ENCODE results near the gene OLFML1. TPM values are rescaled to one million over a fixed set of nuclear protein-coding genes. Genes with fewer than 3 reads are reported as not detected.

OLFML1 gene
- total RNA-seq, 4 donors from 2014 or later: 3.4 to 10.2 (median 7.6) TPM

- no peak for TF ChIP-seq POLR2AphosphoS5 (IDR thresholded peaks at IDR 0.05)
- TF ChIP-seq EP300 (IDR thresholded peaks at IDR 0.05): no peak
- TF ChIP-seq CTCF (IDR thresholded peaks at IDR 0.05): no peak
- TF ChIP-seq POLR2A (IDR thresholded peaks at IDR 0.05): no peak
- Histone ChIP-seq H3K27ac (no peak overlapping the region), H3K9me3 (no peaks in the 10 kb centered on the region), H3K4me1 (peaks cover 0 to 3% (median 0%) of the 10 kb centered on the region in 3 donors), H3K4me3 (no peak overlapping the region), H3K36me3 (no peaks in the 10 kb centered on the region), H3K27me3 (no peaks in the 10 kb centered on the region)
- 88 to 100% methylated on average over 1 of the region's 1 CpG for WGBS, 2 donors (ENCODE audit: low coverage in 1 of 2)
- no peak for ATAC-seq
Measured at GRCh38 chr11:7543302-7543701, 58.0 kb downstream of the OLFML1 start.

DNA sequence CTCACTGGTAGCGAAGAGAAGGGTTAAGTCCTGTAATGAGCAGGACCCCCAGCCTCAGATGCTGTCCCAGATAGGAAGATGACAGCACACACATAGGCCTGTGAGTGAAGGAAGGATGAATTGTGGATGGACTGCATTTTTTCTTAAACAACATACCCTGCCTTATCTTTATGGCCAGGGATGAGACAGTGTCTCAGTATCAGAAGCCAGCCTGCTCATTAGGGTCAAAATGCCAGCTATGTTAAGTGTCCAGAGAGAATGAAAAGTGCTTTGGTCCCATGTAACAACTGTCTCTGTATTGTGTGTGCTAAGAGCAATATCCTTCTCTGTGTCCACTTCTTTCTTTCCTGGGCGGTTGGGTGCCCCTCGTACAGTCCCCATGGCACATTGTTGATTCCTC is 58.7 kb downstream of the OLFML1 start:
- Histone ChIP-seq H3K27ac (no peak overlapping the region), H3K4me3 (no peak overlapping the region), H3K4me1 (no peaks in the 10 kb centered on the region), H3K9me3 (no peaks in the 10 kb centered on the region), H3K36me3 (no peaks in the 10 kb centered on the region), H3K27me3 (no peaks in the 10 kb centered on the region)
- ATAC-seq: no peak
- 86 to 90% methylated on average over 2 to 3 of the region's 3 CpGs for WGBS, 2 donors (ENCODE audit: low coverage in 1 of 2)
- TF ChIP-seq EP300 (IDR thresholded peaks at IDR 0.05) (no peak), POLR2AphosphoS5 (IDR thresholded peaks at IDR 0.05) (no peak), CTCF (IDR thresholded peaks at IDR 0.05) (no peak), POLR2A (IDR thresholded peaks at IDR 0.05) (no peak)

DNA sequence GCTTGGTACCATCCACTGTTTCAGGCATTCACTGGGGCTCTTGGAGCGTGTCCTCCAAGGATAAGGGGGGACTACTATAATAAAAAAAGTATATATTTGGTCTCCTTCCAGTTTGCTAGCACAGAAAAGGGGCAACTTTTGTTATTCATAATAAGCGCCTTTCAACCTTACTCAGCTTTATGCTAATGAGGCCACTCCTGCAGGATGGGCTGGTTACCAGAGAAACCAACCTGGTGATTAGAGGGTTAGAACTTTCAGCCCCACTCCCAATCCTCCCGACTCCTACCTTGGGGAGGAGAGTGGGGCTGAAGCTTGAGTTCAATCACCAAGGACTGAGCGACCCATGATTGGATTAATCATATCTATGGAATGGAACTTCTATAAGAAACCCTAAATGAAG is 60.3 kb downstream of the OLFML1 start:
- Histone ChIP-seq H3K4me3 (no peak overlapping the region), H3K27ac (no peak overlapping the region), H3K4me1 (no peaks in the 10 kb centered on the region), H3K36me3 (no peaks in the 10 kb centered on the region), H3K27me3 (no peaks in the 10 kb centered on the region), H3K9me3 (no peaks in the 10 kb centered on the region)
- TF ChIP-seq EP300 (IDR thresholded peaks at IDR 0.05): no peak
- TF ChIP-seq POLR2A (IDR thresholded peaks at IDR 0.05): no peak
- no peak for TF ChIP-seq CTCF (IDR thresholded peaks at IDR 0.05)
- TF ChIP-seq POLR2AphosphoS5 (IDR thresholded peaks at IDR 0.05): no peak
- 89 to 94% methylated on average over 3 to 4 of the region's 4 CpGs for WGBS, 2 donors (ENCODE audit: low coverage in 1 of 2)
- no peak for ATAC-seq

DNA sequence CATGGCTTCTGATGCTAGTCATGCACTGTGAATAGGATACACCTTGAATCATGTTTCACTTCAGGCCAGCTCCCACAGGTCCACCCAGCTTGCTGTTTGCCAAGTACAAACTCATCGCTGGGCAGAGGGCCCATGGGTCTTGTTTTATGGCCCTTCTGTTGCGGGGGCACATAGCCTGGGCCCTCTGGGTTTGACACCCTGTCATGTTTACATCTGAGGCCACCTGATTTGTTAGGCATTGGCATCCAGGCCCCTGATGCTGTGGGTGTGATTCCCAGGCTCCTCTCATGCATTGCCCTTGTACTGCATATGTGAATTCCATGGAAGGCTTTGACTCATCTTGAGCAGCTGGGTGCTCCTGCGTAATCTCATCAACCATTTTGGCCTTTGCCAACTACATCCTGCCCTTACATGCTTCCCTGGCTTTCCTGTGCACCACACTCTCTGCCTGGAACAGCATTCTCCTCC is 61.1 kb downstream of the OLFML1 start:
- Histone ChIP-seq H3K27ac (no peak overlapping the region), H3K4me1 (no peaks in the 10 kb centered on the region), H3K4me3 (no peak overlapping the region), H3K9me3 (no peaks in the 10 kb centered on the region), H3K36me3 (no peaks in the 10 kb centered on the region), H3K27me3 (no peaks in the 10 kb centered on the region)
- TF ChIP-seq EP300 (IDR thresholded peaks at IDR 0.05): no peak
- no peak for ATAC-seq
- 88 to 97% methylated on average over 1 to 3 of the region's 3 CpGs for WGBS, 2 donors (ENCODE audit: low coverage in 1 of 2)

DNA sequence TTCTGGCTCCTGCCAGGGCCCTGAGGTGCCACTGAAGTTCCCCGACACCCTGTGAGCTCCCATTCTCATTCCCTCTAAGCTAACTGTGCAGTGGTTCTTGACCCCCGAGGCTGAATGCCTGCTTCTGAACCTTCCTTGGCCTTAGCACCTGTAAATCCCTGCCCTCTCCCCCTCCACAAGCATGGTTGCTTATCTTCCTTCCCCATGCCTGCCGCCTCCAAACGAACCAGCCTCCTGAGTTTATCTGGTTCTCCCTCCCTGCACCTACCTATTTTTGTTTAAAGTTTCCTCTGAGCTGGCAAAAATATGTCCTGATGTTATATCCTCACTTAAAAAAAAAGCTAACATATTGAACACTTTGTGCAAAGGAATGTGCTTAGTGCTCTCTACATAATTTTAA is 62.4 kb downstream of the OLFML1 start:
- 73 to 74% methylated on average over 4 of the region's 4 CpGs for WGBS, 2 donors (ENCODE audit: low coverage in 1 of 2)
- Histone ChIP-seq H3K27me3 (no peaks in the 10 kb centered on the region), H3K27ac (no peak overlapping the region), H3K4me1 (no peaks in the 10 kb centered on the region), H3K4me3 (no peak overlapping the region), H3K9me3 (no peaks in the 10 kb centered on the region), H3K36me3 (no peaks in the 10 kb centered on the region)
- TF ChIP-seq CTCF (IDR thresholded peaks at IDR 0.05): no peak
- no peak for TF ChIP-seq POLR2AphosphoS5 (IDR thresholded peaks at IDR 0.05)
- no peak for TF ChIP-seq POLR2A (IDR thresholded peaks at IDR 0.05)
- TF ChIP-seq EP300 (IDR thresholded peaks at IDR 0.05): no peak
- no peak for ATAC-seq
